HepG2 (cell line): ENCODE measurements around the gene COMMD1. TPM values are rescaled to one million over a fixed set of nuclear protein-coding genes. Genes with fewer than 3 reads are reported as not detected.

Experiments
- ATAC-seq: fragments of 200-7000 bp; cut with Tn5 transposase; 3 replicates; pipeline ENCODE4 v1.9.1; 2020; ENCODE audit warnings: mild to moderate bottlenecking, moderate library complexity
- BruUV-seq: library from RNA; stranded (reverse); fragments of 400-500 nt; replicated peaks from 2 replicates; lab custom pipeline; 2021; lab: Mats Ljungman, UMichigan
- CTCF ChIA-PET: fragments of 300-600 bp; formaldehyde crosslinking; extraction: SDS; loops from one replicate; lab custom pipeline; 2021; ENCODE audit warnings: low total read pairs, inconsistent platforms, low intra/inter-chr PET ratio; lab: Yijun Ruan, JAX
- POLR2A ChIA-PET: fragments of 350-600 bp; sonication (Branson Sonifier 250); formaldehyde crosslinking; loops from one replicate; lab custom pipeline; 2020; ENCODE audit warnings: antibody characterized with exemption, inconsistent platforms; lab: Yijun Ruan, JAX
- DNase-seq: peaks from one replicate; pipeline ENCODE4 v3.0.0-alpha.2; 2015; ENCODE audit warnings: low spot score
- FAIRE-seq: peaks from 3 replicates; lab custom pipeline; 2011; peaks lifted over from hg19 to GRCh38; lab: Jason Lieb, UNC
- H2AFZ ChIP-seq: one replicate; pipeline ENCODE4 v1.6.1; 2011; ENCODE audit warnings: low read length, inconsistent platforms
- H3K27ac ChIP-seq: fragments of 300-600 bp; 3 replicates; pipeline ENCODE4 v1.8.0; 2011; ENCODE audit warnings: mixed run types, mild to moderate bottlenecking, mixed read lengths, low read length, inconsistent platforms; ENCODE audit not compliant: insufficient read depth; ENCODE audit errors: extremely low read length
- H3K27me3 ChIP-seq, 2 experiments: fragments of 200-600 bp in 1 of 2; 2 replicates in 1 of 2; 3 replicates in 1 of 2; pipeline versions ENCODE4 v1.6.0 to v1.8.0; 2011; ENCODE audit warnings: low read length in 2 of 2, mild to moderate bottlenecking in 2 of 2, moderate library complexity in 2 of 2, inconsistent platforms in 1 of 2; ENCODE audit not compliant: insufficient read depth in 2 of 2, control insufficient read depth in 1 of 2
- H3K36me3 ChIP-seq, 2 experiments: fragments of 200-600 bp in 1 of 2; replicated peaks in 1 of 2; 2 replicates in 1 of 2; 3 replicates in 1 of 2; pipeline versions ENCODE4 v1.5.1 to v1.8.0; 2011; ENCODE audit warnings: low read length in 2 of 2, inconsistent platforms in 1 of 2; ENCODE audit not compliant: insufficient read depth in 2 of 2, control insufficient read depth in 1 of 2
- H3K4me1 ChIP-seq: 2 replicates; pipeline ENCODE4 v1.5.1; 2012; ENCODE audit warnings: low read length, inconsistent platforms; ENCODE audit not compliant: insufficient read depth
- H3K4me2 ChIP-seq: 2 replicates; pipeline ENCODE4 v1.6.0; 2011; ENCODE audit warnings: low read depth, low read length, inconsistent platforms
- H3K4me3 ChIP-seq, 3 experiments: fragments of 200-600 bp in 1 of 3; sonication (generic), shearing (Covaris generic) in 1 of 3; replicated peaks in 1 of 3; 2 replicates each; pipeline ENCODE4 v1.5.1; 2011 to 2016; ENCODE audit warnings: low read length in 3 of 3, inconsistent platforms in 2 of 3, low read depth in 2 of 3, mild to moderate bottlenecking in 2 of 3, control low read depth in 1 of 3, mixed read lengths in 1 of 3; ENCODE audit not compliant: insufficient read depth in 1 of 3
- H3K79me2 ChIP-seq: one replicate; pipeline ENCODE4 v1.6.1; 2011; ENCODE audit warnings: low read length, inconsistent platforms; ENCODE audit not compliant: insufficient read depth
- H3K9ac ChIP-seq: 2 replicates; pipeline ENCODE4 v1.6.0; 2011; ENCODE audit warnings: mild to moderate bottlenecking, low read depth, low read length, inconsistent platforms; ENCODE audit not compliant: insufficient read depth
- H3K9me3 ChIP-seq: 2 replicates; pipeline ENCODE4 v1.5.1; 2012; ENCODE audit warnings: mild to moderate bottlenecking, low read length
- H4K20me1 ChIP-seq: 2 replicates; pipeline ENCODE4 v1.6.0; 2011; ENCODE audit warnings: inconsistent platforms, mild to moderate bottlenecking, low read length, moderate library complexity; ENCODE audit not compliant: insufficient read depth
- ELF4 ChIP-seq: sonication (generic); formaldehyde crosslinking; IDR thresholded peaks from 2 replicates; pipeline ENCODE4 v1.5.0; 2020; ENCODE audit warnings: missing genetic modification reagents, mild to moderate bottlenecking, moderate library complexity, borderline replicate concordance
- EP300 ChIP-seq, 3 experiments: sonication (generic) in 1 of 3; formaldehyde crosslinking in 1 of 3; IDR thresholded peaks; 2 replicates each; pipeline versions ENCODE4 v1.5.1 to v1.6.1; 2011 to 2020; ENCODE audit warnings: low read depth in 2 of 3, low read length in 2 of 3, borderline replicate concordance in 1 of 3, improper control_type of control experiment in 1 of 3, mild to moderate bottlenecking in 1 of 3, missing genetic modification reagents in 1 of 3, moderate library complexity in 1 of 3
- FLYWCH1 ChIP-seq: sonication (generic); formaldehyde crosslinking; IDR thresholded peaks from 2 replicates; pipeline ENCODE4 v1.8.1; 2023; ENCODE audit warnings: mild to moderate bottlenecking, missing genetic modification reagents
- FOXP1 ChIP-seq, 2 experiments: fragments of 450-650 bp in 1 of 2; IDR thresholded peaks; 2 replicates each; pipeline ENCODE4 v1.6.1; 2017 to 2018; ENCODE audit warnings: antibody characterized with exemption in 1 of 2
- PAX8 ChIP-seq: sonication (generic); formaldehyde crosslinking; IDR thresholded peaks from 2 replicates; pipeline ENCODE4 v1.8.0; 2022; ENCODE audit warnings: mild to moderate bottlenecking, missing genetic modification reagents, borderline replicate concordance
- POLR2A ChIP-seq, 2 experiments: IDR thresholded peaks; 2 replicates each; pipeline ENCODE4 v1.6.1; 2011; ENCODE audit warnings: low read depth in 2 of 2, low read length in 2 of 2, mild to moderate bottlenecking in 1 of 2, moderate library complexity in 1 of 2; ENCODE audit not compliant: insufficient read depth in 1 of 2
- PTBP1 ChIP-seq: fragments of 200-400 bp; formaldehyde crosslinking; IDR thresholded peaks from 2 replicates; pipeline ENCODE4 v1.6.1; 2018; ENCODE audit warnings: low read length, low read depth; ENCODE audit not compliant: poor library complexity, severe bottlenecking
- SMARCC2 ChIP-seq: fragments of 450-650 bp; IDR thresholded peaks from 2 replicates; pipeline ENCODE4 v1.6.1; 2017; ENCODE audit warnings: antibody characterized with exemption, mild to moderate bottlenecking
- TBL1XR1 ChIP-seq: fragments of 150-350 bp; IDR thresholded peaks from 2 replicates; pipeline ENCODE4 v1.6.1; 2014; ENCODE audit warnings: borderline replicate concordance, low read length; ENCODE audit not compliant: partially characterized antibody
- TBX2 ChIP-seq: sonication (generic); formaldehyde crosslinking; IDR thresholded peaks from 2 replicates; pipeline ENCODE4 v1.5.0; 2020; ENCODE audit warnings: missing genetic modification reagents, mild to moderate bottlenecking, borderline replicate concordance
- ZNF142 ChIP-seq: sonication (generic); formaldehyde crosslinking; IDR thresholded peaks from 2 replicates; pipeline ENCODE4 v1.4.0; 2020; ENCODE audit warnings: missing genetic modification reagents
- ZNF207 ChIP-seq: fragments of 450-650 bp; IDR thresholded peaks from 2 replicates; pipeline ENCODE4 v1.6.1; 2016; ENCODE audit warnings: antibody characterized with exemption, borderline replicate concordance
- ZNF326 ChIP-seq: sonication (generic); formaldehyde crosslinking; IDR thresholded peaks from 2 replicates; pipeline ENCODE4 v1.4.0; 2020; ENCODE audit warnings: missing genetic modification reagents, borderline replicate concordance
- ZNF724P ChIP-seq: sonication (generic); formaldehyde crosslinking; IDR thresholded peaks from 2 replicates; pipeline ENCODE4 v1.8.0; 2022; ENCODE audit warnings: missing genetic modification reagents, borderline replicate concordance
- ZNF780A ChIP-seq: sonication (generic); formaldehyde crosslinking; IDR thresholded peaks from 2 replicates; pipeline ENCODE4 v1.8.0; 2022; ENCODE audit warnings: mild to moderate bottlenecking, missing genetic modification reagents, moderate library complexity
- WGBS: methylation state at CpG from one replicate; pipeline ENCODE4 v1.1.6; 2017; ENCODE audit warnings: low lambda C conversion rate; 5-methylcytosine and 5-hydroxymethylcytosine counted together
- in situ Hi-C: cut with HindIII; loops from 2 replicates; pipeline ENCODE4 v1.10.0; 2017; ENCODE audit warnings: low pct_unique_long_range_greater_than_20kb; ENCODE audit not compliant: extremely low pct_ligation_motif_present
- intact Hi-C: fragments of 100-400 bp; cut with micrococcal nuclease; formaldehyde crosslinking; loops from one replicate; pipeline ENCODE4 v1.10.0; 2022; ENCODE audit not compliant: unreplicated experiment
- polyA plus RNA-seq, 8 experiments: library from polyadenylated mRNA; depleted of rRNA in 3 of 8; stranded (reverse) in 7 of 8; unstranded in 1 of 8; fragments of >200 nt; fragmentation: Illumina TruSeq in 4 of 8; extraction: Trizol in 4 of 8; gene quantifications; 2 replicates each; pipeline versions ENCODE4 v1.2.1 to v1.2.3, GENCODE V29; 2011 to 2016; ENCODE audit warnings: low read depth in 4 of 8, missing spikeins in 1 of 8, mixed read lengths in 1 of 8; ENCODE audit not compliant: insufficient read depth in 1 of 8
- total RNA-seq, 5 experiments: library from RNA; depleted of rRNA; stranded (reverse); fragments of >200 nt; fragmentation: Illumina TruSeq; extraction: Trizol; gene quantifications; 2 replicates each; pipeline ENCODE4 v1.2.3, GENCODE V29; 2016; ENCODE audit warnings: low read depth in 1 of 5
- TF ChIP-seq, protein P1 (sequence below): sonication (generic); formaldehyde crosslinking; IDR thresholded peaks from 2 replicates; pipeline ENCODE4 v1.4.0; 2020; ENCODE audit warnings: missing genetic modification reagents

The COMMD1 gene
- total and polyA plus RNA-seq, 2 of the 13 experiments (the other 11 are each of a cell fraction or from before 2014, with no cell fraction given): 25.7 to 105 TPM

- in situ Hi-C loops (no loop called here), intact Hi-C loops (loop anchor here (2.0 to 5.0 kb wide), 2 partner anchors 33 to 350 kb away; partner anchors contain the start of genes FAM161A and XPO1)
- H3K27me3 ChIP-seq: no peaks in the 10 kb centered on the region; a peak in 1 of 5 replicates
- H3K79me2 ChIP-seq: peaks cover 41% of the 10 kb centered on the region
- POLR2A ChIA-PET: interaction anchor here (1.1 kb wide), 1 partner anchor 18 kb away, joined by 3 read pairs; the partner anchor contains the start of gene COMMD1
- peak overlapping the region; percentile 98 for H3K9ac ChIP-seq
- BruUV-seq: TSS peak; percentile 83
- no peak overlapping the region for H2AFZ ChIP-seq
- ATAC-seq (peak; percentile 40), FAIRE-seq (no peak), DNase-seq (peak; percentile 41)
- WGBS: under 1% methylated on average over 18 of the region's 18 CpGs
- no peaks in the 10 kb centered on the region for H3K9me3 ChIP-seq
- H3K4me1 ChIP-seq: peaks cover 32% of the 10 kb centered on the region
- peaks cover 26% of the 10 kb centered on the region for H4K20me1 ChIP-seq
- peak overlapping the region; percentile 92 for H3K27ac ChIP-seq
- CTCF ChIA-PET: no interaction called here
- peak overlapping the region; percentile 78 to 99 (median 98) for H3K4me3 ChIP-seq
- H3K36me3 ChIP-seq: peaks cover 7 to 25% of the 10 kb centered on the region in 2 experiments
- H3K4me2 ChIP-seq: peak overlapping the region; percentile 92
- TF ChIP-seq ZNF780A (CRISPR knock-in tag) (no peak), TBX2 (CRISPR knock-in tag) (no peak), ZNF142 (CRISPR knock-in tag) (no peak), PAX8 (CRISPR knock-in tag) (no peak), EP300 (IDR thresholded peaks at IDR 0.05; ENCODE audit: low read depth in 2 of 2, low read length in 2 of 2) (no peak), EP300 (CRISPR knock-in tag; IDR thresholded peaks at IDR 0.05; ENCODE audit: borderline replicate concordance) (no peak), TBL1XR1 (no peak), POLR2A (IDR thresholded peaks at IDR 0.05; ENCODE audit: insufficient read depth in 1 of 2, low read depth in 2 of 2, low read length in 2 of 2) (0 out of 4 replicates have a peak, but pooled peaks of 1 of the 2 experiments have one; percentile 13), FOXP1 (IDR thresholded peaks at IDR 0.05) (no peak), FOXP1 (CRISPR knock-in tag; IDR thresholded peaks at IDR 0.05) (no peak), SMARCC2 (no peak), PTBP1 (no peak), FLYWCH1 (CRISPR knock-in tag) (no peak), ZNF207 (no peak), ZNF326 (CRISPR knock-in tag) (no peak), ZNF724P (CRISPR knock-in tag) (no peak), ELF4 (CRISPR knock-in tag) (0 out of 2 replicates have a peak, but pooled peaks have one; percentile 6)
- TF ChIP-seq, protein P1, sequence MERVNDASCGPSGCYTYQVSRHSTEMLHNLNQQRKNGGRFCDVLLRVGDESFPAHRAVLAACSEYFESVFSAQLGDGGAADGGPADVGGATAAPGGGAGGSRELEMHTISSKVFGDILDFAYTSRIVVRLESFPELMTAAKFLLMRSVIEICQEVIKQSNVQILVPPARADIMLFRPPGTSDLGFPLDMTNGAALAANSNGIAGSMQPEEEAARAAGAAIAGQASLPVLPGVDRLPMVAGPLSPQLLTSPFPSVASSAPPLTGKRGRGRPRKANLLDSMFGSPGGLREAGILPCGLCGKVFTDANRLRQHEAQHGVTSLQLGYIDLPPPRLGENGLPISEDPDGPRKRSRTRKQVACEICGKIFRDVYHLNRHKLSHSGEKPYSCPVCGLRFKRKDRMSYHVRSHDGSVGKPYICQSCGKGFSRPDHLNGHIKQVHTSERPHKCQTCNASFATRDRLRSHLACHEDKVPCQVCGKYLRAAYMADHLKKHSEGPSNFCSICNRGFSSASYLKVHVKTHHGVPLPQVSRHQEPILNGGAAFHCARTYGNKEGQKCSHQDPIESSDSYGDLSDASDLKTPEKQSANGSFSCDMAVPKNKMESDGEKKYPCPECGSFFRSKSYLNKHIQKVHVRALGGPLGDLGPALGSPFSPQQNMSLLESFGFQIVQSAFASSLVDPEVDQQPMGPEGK (CRISPR knock-in tag): no peak
Observed at GRCh38 chr2:61887717-61888266, 17.7 kb upstream of the COMMD1 start.
